ENCODE results near the gene BRINP2. TPM values are rescaled to one million over a fixed set of nuclear protein-coding genes. Genes with fewer than 3 reads are reported as not detected.

BRINP2 gene
- total and polyA plus RNA-seq, 2 of the 13 experiments (the other 11 are each of a cell fraction or from before 2014, with no cell fraction given) = 0.08 to 0.20 TPM

GRCh38 chr1:177190308-177190970 lies 19.7 kb downstream of the BRINP2 start (continued):
- TF ChIP-seq PRDM4 (CRISPR knock-in tag; IDR thresholded peaks at IDR 0.05; ENCODE audit: borderline replicate concordance) = no peak
- TF ChIP-seq DBP (CRISPR knock-in tag; IDR thresholded peaks at IDR 0.05; ENCODE audit: not compliant biosample characterization) = no peak
- TF ChIP-seq NCOR1 (IDR thresholded peaks at IDR 0.05; ENCODE audit: borderline replicate concordance, low read length) = no peak
- no peak for TF ChIP-seq SP4 (CRISPR knock-in tag; IDR thresholded peaks at IDR 0.05)
- no peak for TF ChIP-seq FOXP1 (IDR thresholded peaks at IDR 0.05)
- TF ChIP-seq FOXP1 (CRISPR knock-in tag; IDR thresholded peaks at IDR 0.05) = no peak
- no peak for TF ChIP-seq NR2F1 (CRISPR knock-in tag; IDR thresholded peaks at IDR 0.05)
- no peak for TF ChIP-seq BCL3 (CRISPR knock-in tag; IDR thresholded peaks at IDR 0.05)
- no peak for TF ChIP-seq ZNF30 (CRISPR knock-in tag; IDR thresholded peaks at IDR 0.05)
